Lower leg skin (tissue), 4 donors: ENCODE data around the gene SMPD3. TPM values are rescaled to one million over a fixed set of nuclear protein-coding genes. Genes with fewer than 3 reads are reported as not detected.

Experiments
- DNase-seq, 2 donors: peaks; one replicate each; pipeline ENCODE4 v3.0.0-alpha.2; 2019; ENCODE audit warnings: low spot score in 2 of 2
- H3K4me3 ChIP-seq: fragments of 200-600 bp; sonication (generic); 2 replicates; pipeline ENCODE4 v1.5.1; 2017; ENCODE audit warnings: mild to moderate bottlenecking, low read depth; ENCODE audit not compliant: poor library complexity, severe bottlenecking
- POLR2A ChIP-seq, 2 donors: fragments of 450-650 bp; IDR thresholded peaks; one replicate each; pipeline ENCODE4 v1.6.1; 2016 to 2017; ENCODE audit warnings: antibody characterized with exemption in 2 of 2, mild to moderate bottlenecking in 1 of 2, moderate library complexity in 1 of 2
- WGBS, 2 donors: methylation state at CpG; one replicate each; pipeline ENCODE4 v1.1.5; 2018; 5-methylcytosine and 5-hydroxymethylcytosine counted together
- intact Hi-C: fragments of 100-400 bp; cut with DNase I; formaldehyde crosslinking; loops from one replicate; pipeline ENCODE4 v1.15.0; 2023; ENCODE audit warnings: low total_unique reads
- total RNA-seq, 4 donors: library from RNA; depleted of rRNA; stranded (reverse); fragments of >200 nt; gene quantifications; one replicate each; pipeline ENCODE4 v1.1.0, GENCODE V29; 2016
- TF ChIP-seq, protein P1 (sequence below), 3 donors: fragments of 450-650 bp; IDR thresholded peaks; one replicate each; pipeline ENCODE4 v1.5.1; 2016; ENCODE audit warnings: antibody characterized with exemption in 3 of 3, mild to moderate bottlenecking in 3 of 3, moderate library complexity in 2 of 3

Gene SMPD3
- total RNA-seq, 4 donors from 2014 or later: 30.2 to 135 (median 58.3) TPM

DNA sequence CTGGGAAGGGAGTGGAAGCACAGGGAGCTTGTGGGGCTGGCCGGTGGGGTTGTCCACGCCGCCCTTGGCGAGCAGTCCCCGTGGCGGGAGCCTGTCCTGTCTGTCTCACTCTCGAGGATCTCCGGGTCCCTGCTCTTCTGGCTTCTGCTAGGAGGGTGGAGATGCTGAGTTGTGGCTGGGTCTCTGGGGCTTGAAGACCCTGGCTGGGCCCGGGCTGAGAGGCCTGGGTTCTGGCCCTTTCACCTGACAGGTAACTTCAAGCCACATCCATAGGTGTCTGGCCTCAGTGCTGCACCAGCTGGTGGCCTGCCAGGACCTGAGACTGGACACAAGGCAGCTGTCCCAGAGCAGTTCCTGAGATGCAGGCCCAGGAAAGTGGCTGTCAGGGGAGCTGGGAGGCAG, 90.8 kb downstream of the SMPD3 start:
- no peak for DNase-seq
- no peak for TF ChIP-seq POLR2A (IDR thresholded peaks at IDR 0.05)
- TF ChIP-seq, protein P1, sequence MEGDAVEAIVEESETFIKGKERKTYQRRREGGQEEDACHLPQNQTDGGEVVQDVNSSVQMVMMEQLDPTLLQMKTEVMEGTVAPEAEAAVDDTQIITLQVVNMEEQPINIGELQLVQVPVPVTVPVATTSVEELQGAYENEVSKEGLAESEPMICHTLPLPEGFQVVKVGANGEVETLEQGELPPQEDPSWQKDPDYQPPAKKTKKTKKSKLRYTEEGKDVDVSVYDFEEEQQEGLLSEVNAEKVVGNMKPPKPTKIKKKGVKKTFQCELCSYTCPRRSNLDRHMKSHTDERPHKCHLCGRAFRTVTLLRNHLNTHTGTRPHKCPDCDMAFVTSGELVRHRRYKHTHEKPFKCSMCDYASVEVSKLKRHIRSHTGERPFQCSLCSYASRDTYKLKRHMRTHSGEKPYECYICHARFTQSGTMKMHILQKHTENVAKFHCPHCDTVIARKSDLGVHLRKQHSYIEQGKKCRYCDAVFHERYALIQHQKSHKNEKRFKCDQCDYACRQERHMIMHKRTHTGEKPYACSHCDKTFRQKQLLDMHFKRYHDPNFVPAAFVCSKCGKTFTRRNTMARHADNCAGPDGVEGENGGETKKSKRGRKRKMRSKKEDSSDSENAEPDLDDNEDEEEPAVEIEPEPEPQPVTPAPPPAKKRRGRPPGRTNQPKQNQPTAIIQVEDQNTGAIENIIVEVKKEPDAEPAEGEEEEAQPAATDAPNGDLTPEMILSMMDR (IDR thresholded peaks at IDR 0.05): no peak
- 88 to 92% methylated on average over 9 of the region's 9 CpGs for WGBS, 2 donors
- intact Hi-C loops: no loop called here
- H3K4me3 ChIP-seq: no peak overlapping the region

DNA sequence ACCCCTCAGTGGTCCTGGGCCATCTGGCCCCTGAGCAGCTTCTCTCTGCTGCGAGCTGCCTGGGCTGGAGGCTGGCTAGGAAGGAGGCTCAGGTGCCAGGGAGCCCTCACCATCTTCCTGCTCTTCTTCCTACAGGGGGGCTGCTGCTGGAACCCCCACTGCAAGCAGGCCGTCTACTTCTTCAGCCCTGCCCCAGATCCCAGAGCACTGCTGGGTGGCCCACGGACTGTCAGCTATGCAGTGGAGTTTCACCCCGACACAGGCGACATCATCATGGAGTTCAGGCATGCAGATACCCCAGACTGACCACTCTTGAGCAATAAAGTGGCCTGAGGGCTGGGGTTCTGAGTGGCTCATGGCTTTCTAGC, 91.4 kb downstream of the SMPD3 start:
- no peak for DNase-seq
- intact Hi-C loops: no loop called here
- TF ChIP-seq, protein P1 (IDR thresholded peaks at IDR 0.05): no peak
- no peak for TF ChIP-seq POLR2A (IDR thresholded peaks at IDR 0.05)
- no peak overlapping the region for H3K4me3 ChIP-seq
- WGBS, 2 donors: 92 to 94% methylated on average over 3 to 4 of the region's 5 CpGs

DNA sequence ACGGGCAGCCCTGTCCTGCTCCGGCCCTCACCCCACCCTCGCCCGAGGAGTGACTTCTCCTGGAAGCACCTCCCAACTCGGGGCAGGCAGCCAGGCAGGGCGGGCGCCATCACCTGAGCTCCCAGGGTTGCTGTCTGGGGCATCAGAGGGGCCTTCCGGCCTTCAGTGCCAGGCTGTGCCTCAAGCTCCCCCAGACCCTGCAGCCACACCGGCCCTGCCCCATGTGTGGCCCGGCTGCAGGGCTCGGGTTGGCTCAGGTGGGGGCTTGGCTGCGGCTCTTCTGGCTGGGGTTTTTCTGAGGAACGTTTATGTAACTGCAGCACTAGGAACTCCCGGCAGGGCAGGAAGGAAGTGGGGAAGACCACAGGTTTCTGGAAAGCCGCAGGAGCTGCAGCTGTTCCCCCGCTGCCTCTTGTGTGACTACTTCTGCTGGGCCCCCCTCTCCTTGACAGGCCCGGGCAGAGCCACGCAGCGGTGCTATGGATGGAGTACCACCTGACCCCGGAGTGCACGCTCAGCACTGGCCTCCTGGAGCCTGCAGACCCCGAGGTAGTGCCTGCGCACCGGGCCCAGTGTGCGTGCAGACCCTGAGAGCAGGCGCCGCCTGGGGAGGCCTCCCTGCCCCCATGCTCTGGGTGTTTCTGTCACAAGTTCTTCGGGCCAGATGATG, 91.9 kb downstream of the SMPD3 start:
- DNase-seq: no peak
- no peak overlapping the region for H3K4me3 ChIP-seq
- intact Hi-C loops: no loop called here
- no peak for TF ChIP-seq POLR2A (IDR thresholded peaks at IDR 0.05)
- TF ChIP-seq, protein P1 (IDR thresholded peaks at IDR 0.05): no peak
- 65 to 67% methylated on average over 20 to 21 of the region's 28 CpGs for WGBS, 2 donors

DNA sequence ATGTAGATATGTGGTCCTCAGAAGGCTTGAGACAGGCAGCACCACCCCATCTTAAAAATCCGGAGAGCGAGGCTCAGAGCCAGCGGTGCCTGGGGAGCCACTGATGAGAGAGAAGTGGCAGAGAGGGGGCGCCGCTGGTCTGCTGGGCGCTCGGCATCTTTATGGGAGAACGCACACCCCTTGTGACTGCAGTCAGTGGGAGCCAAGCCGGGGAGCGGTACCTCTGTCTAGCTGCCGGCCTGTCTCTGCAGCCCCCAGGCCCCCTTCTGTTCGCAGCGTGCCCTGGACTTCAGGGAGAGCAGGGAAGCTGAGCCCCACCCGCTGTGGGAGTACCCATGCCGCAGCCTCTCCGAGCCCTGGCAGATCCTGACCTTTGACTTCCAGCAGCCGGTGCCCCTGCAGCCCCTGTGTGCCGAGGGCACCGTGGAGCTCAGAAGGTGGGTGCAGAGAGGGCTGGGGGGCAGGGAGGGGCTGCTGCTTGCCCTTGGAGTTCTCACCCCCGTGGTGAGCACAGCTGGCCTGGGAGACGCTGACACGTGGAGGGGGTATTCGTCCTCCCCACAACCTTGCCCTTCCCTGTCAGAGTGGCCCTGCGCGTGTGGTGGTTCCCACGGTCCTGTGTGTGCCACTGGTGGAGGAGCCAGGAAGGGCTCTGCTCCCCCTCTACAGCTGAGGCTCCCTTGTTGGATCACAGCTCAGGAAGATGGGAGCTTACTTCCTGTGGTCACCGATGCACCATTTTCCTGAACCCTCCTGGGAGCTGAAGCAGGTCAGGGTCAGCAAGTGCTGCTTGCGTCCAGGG, 92.7 kb downstream of the SMPD3 start:
- intact Hi-C loops: no loop called here
- no peak for DNase-seq
- TF ChIP-seq, protein P1 (IDR thresholded peaks at IDR 0.05): no peak
- TF ChIP-seq POLR2A (IDR thresholded peaks at IDR 0.05): no peak
- WGBS, 2 donors: 75 to 84% methylated on average over 23 of the region's 28 CpGs
- H3K4me3 ChIP-seq: no peak overlapping the region

DNA sequence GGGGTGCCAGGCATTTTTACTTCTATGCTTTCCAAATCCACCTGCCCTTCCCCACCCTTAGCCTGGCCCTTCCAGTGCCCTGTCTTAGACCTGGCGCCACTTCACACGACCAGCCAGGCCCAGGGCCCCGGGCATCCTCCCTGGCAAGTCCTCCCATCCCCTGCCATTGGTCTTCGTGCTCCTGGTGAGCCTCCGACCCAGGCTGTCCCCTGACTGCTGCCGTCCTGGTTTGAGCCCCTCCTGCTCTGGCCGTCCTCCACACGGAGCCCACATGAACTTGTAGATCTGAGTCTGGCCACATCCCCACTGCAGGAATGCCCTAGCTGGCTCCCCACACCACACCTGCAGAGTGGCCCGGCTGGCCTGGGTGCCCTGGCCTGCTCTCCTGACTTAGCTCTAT, 93.5 kb downstream of the SMPD3 start:
- WGBS, 2 donors: 94 to 97% methylated on average over 9 of the region's 9 CpGs

More for the DNA sequence above, 93.5 kb downstream of the SMPD3 start:
- TF ChIP-seq POLR2A (IDR thresholded peaks at IDR 0.05): no peak
- TF ChIP-seq, protein P1 (IDR thresholded peaks at IDR 0.05): no peak
- no peak overlapping the region for H3K4me3 ChIP-seq
- intact Hi-C loops: no loop called here
- no peak for DNase-seq
